ENCODE results near the gene TBC1D14.

Gene TBC1D14

GRCh38 chr4:6916587-6917460, 7.2 kb downstream of the TBC1D14 start:
- Histone ChIP-seq H3K27me3 (ENCODE audit: control insufficient read depth in 2 of 2, insufficient read depth in 2 of 2, low read length in 2 of 2) (no peaks in the 10 kb centered on the region), H3K4me1 (ENCODE audit: control insufficient read depth in 2 of 2, insufficient read depth in 2 of 2, low read length in 2 of 2) (peaks cover 40 to 47% of the 10 kb centered on the region in 2 donors), H3K9me3 (ENCODE audit: control insufficient read depth in 2 of 2, low read length in 2 of 2) (no peaks in the 10 kb centered on the region), H3K4me3 (ENCODE audit: low read length in 2 of 2) (peak overlapping the region; percentile 53 to 58), H3K27ac (ENCODE audit: low read depth in 2 of 2, low read length in 2 of 2) (peak overlapping the region; percentile 95 to 96), H3K36me3 (ENCODE audit: control insufficient read depth in 2 of 2, insufficient read depth in 2 of 2, low read length in 2 of 2) (no peaks in the 10 kb centered on the region), H3K9ac (ENCODE audit: low read depth in 1 of 2, low read length in 2 of 2) (peak overlapping the region; percentile 63 to 72)

GRCh38 chr4:6917461-6918271, 8.0 kb downstream of the TBC1D14 start:
- peaks cover 40 to 47% of the 10 kb centered on the region in 2 donors for H3K4me1 ChIP-seq (ENCODE audit: control insufficient read depth in 2 of 2, insufficient read depth in 2 of 2, low read length in 2 of 2)
- H3K4me3 ChIP-seq (ENCODE audit: low read length in 2 of 2) = peak overlapping the region; percentile 53 to 58
- H3K27ac ChIP-seq (ENCODE audit: low read depth in 2 of 2, low read length in 2 of 2) = peak overlapping the region; percentile 95 to 96

GRCh38 chr4:6918338-6918737, 8.7 kb downstream of the TBC1D14 start:
- no peaks in the 10 kb centered on the region for H3K27me3 ChIP-seq (ENCODE audit: control insufficient read depth in 2 of 2, insufficient read depth in 2 of 2, low read length in 2 of 2)
- H3K27ac ChIP-seq (ENCODE audit: low read depth in 2 of 2, low read length in 2 of 2) = peak overlapping the region; percentile 95 to 96
- peak overlapping the region; percentile 66 to 70 for H3K9ac ChIP-seq (ENCODE audit: low read depth in 1 of 2, low read length in 2 of 2)
- H3K9me3 ChIP-seq (ENCODE audit: control insufficient read depth in 2 of 2, low read length in 2 of 2) = no peaks in the 10 kb centered on the region
- H3K36me3 ChIP-seq (ENCODE audit: control insufficient read depth in 2 of 2, insufficient read depth in 2 of 2, low read length in 2 of 2) = peaks cover under 1 to 2% of the 10 kb centered on the region in 2 donors
- H3K4me3 ChIP-seq (ENCODE audit: low read length in 2 of 2) = peak overlapping the region; percentile 15 to 58
- peaks cover 40 to 47% of the 10 kb centered on the region in 2 donors for H3K4me1 ChIP-seq (ENCODE audit: control insufficient read depth in 2 of 2, insufficient read depth in 2 of 2, low read length in 2 of 2)

More at GRCh38 chr4:6917461-6918271, 8.0 kb downstream of the TBC1D14 start:
- Histone ChIP-seq H3K9me3 (ENCODE audit: control insufficient read depth in 2 of 2, low read length in 2 of 2) (no peaks in the 10 kb centered on the region), H3K9ac (ENCODE audit: low read depth in 1 of 2, low read length in 2 of 2) (peak overlapping the region; percentile 70 to 72), H3K27me3 (ENCODE audit: control insufficient read depth in 2 of 2, insufficient read depth in 2 of 2, low read length in 2 of 2) (no peaks in the 10 kb centered on the region), H3K36me3 (ENCODE audit: control insufficient read depth in 2 of 2, insufficient read depth in 2 of 2, low read length in 2 of 2) (no peaks in the 10 kb centered on the region)

GRCh38 chr4:6920171-6920570, 10.5 kb downstream of the TBC1D14 start:
- Histone ChIP-seq H3K27me3 (ENCODE audit: control insufficient read depth in 2 of 2, insufficient read depth in 2 of 2, low read length in 2 of 2) (no peaks in the 10 kb centered on the region), H3K9me3 (ENCODE audit: control insufficient read depth in 2 of 2, low read length in 2 of 2) (no peaks in the 10 kb centered on the region), H3K4me1 (ENCODE audit: control insufficient read depth in 2 of 2, insufficient read depth in 2 of 2, low read length in 2 of 2) (peaks cover 36 to 43% of the 10 kb centered on the region in 2 donors), H3K9ac (ENCODE audit: low read depth in 1 of 2, low read length in 2 of 2) (peak overlapping the region in 1 of 2 donors; percentile 22), H3K27ac (ENCODE audit: low read depth in 2 of 2, low read length in 2 of 2) (no peak overlapping the region), H3K36me3 (ENCODE audit: control insufficient read depth in 2 of 2, insufficient read depth in 2 of 2, low read length in 2 of 2) (peaks cover 16 to 19% of the 10 kb centered on the region in 2 donors), H3K4me3 (ENCODE audit: low read length in 2 of 2) (no peak overlapping the region)

GRCh38 chr4:6923507-6923906, 13.9 kb downstream of the TBC1D14 start:
- Histone ChIP-seq H3K27me3 (ENCODE audit: control insufficient read depth in 2 of 2, insufficient read depth in 2 of 2, low read length in 2 of 2) (no peaks in the 10 kb centered on the region), H3K36me3 (ENCODE audit: control insufficient read depth in 2 of 2, insufficient read depth in 2 of 2, low read length in 2 of 2) (peaks cover 22 to 24% of the 10 kb centered on the region in 2 donors), H3K4me3 (ENCODE audit: low read length in 2 of 2) (no peak overlapping the region), H3K9ac (ENCODE audit: low read depth in 1 of 2, low read length in 2 of 2) (no peak overlapping the region), H3K4me1 (ENCODE audit: control insufficient read depth in 2 of 2, insufficient read depth in 2 of 2, low read length in 2 of 2) (peaks cover 32 to 40% of the 10 kb centered on the region in 2 donors), H3K9me3 (ENCODE audit: control insufficient read depth in 2 of 2, low read length in 2 of 2) (no peaks in the 10 kb centered on the region), H3K27ac (ENCODE audit: low read depth in 2 of 2, low read length in 2 of 2) (no peak overlapping the region)

- H3K4me1 ChIP-seq (ENCODE audit: control insufficient read depth in 2 of 2, insufficient read depth in 2 of 2, low read length in 2 of 2) = peaks cover 36 to 44% of the 10 kb centered on the region in 2 donors
- H3K9ac ChIP-seq (ENCODE audit: low read depth in 1 of 2, low read length in 2 of 2) = no peak overlapping the region
- no peak overlapping the region for H3K4me3 ChIP-seq (ENCODE audit: low read length in 2 of 2)
- no peaks in the 10 kb centered on the region for H3K9me3 ChIP-seq (ENCODE audit: control insufficient read depth in 2 of 2, low read length in 2 of 2)
- no peak overlapping the region for H3K27ac ChIP-seq (ENCODE audit: low read depth in 2 of 2, low read length in 2 of 2)
- peaks cover 22 to 24% of the 10 kb centered on the region in 2 donors for H3K36me3 ChIP-seq (ENCODE audit: control insufficient read depth in 2 of 2, insufficient read depth in 2 of 2, low read length in 2 of 2)
- no peaks in the 10 kb centered on the region for H3K27me3 ChIP-seq (ENCODE audit: control insufficient read depth in 2 of 2, insufficient read depth in 2 of 2, low read length in 2 of 2)
These were observed 14.7 kb downstream of the TBC1D14 start for GRCh38 chr4:6924361-6924779.

- no peak overlapping the region for H3K9ac ChIP-seq (ENCODE audit: low read depth in 1 of 2, low read length in 2 of 2)
- no peaks in the 10 kb centered on the region for H3K9me3 ChIP-seq (ENCODE audit: control insufficient read depth in 2 of 2, low read length in 2 of 2)
- H3K27me3 ChIP-seq (ENCODE audit: control insufficient read depth in 2 of 2, insufficient read depth in 2 of 2, low read length in 2 of 2) = no peaks in the 10 kb centered on the region
- no peak overlapping the region for H3K4me3 ChIP-seq (ENCODE audit: low read length in 2 of 2)
- peaks cover 22 to 24% of the 10 kb centered on the region in 2 donors for H3K36me3 ChIP-seq (ENCODE audit: control insufficient read depth in 2 of 2, insufficient read depth in 2 of 2, low read length in 2 of 2)
- H3K4me1 ChIP-seq (ENCODE audit: control insufficient read depth in 2 of 2, insufficient read depth in 2 of 2, low read length in 2 of 2) = peaks cover 46 to 51% of the 10 kb centered on the region in 2 donors
- H3K27ac ChIP-seq (ENCODE audit: low read depth in 2 of 2, low read length in 2 of 2) = peak overlapping the region; percentile 88 to 91
These were observed 15.8 kb downstream of the TBC1D14 start for GRCh38 chr4:6925357-6925836.

- H3K9ac ChIP-seq (ENCODE audit: low read depth in 1 of 2, low read length in 2 of 2) = peak overlapping the region in 1 of 2 donors; percentile 60
- peaks cover 46 to 49% of the 10 kb centered on the region in 2 donors for H3K4me1 ChIP-seq (ENCODE audit: control insufficient read depth in 2 of 2, insufficient read depth in 2 of 2, low read length in 2 of 2)
- H3K27me3 ChIP-seq (ENCODE audit: control insufficient read depth in 2 of 2, insufficient read depth in 2 of 2, low read length in 2 of 2) = no peaks in the 10 kb centered on the region
- H3K27ac ChIP-seq (ENCODE audit: low read depth in 2 of 2, low read length in 2 of 2) = peak overlapping the region; percentile 88 to 91
- no peak overlapping the region for H3K4me3 ChIP-seq (ENCODE audit: low read length in 2 of 2)
- no peaks in the 10 kb centered on the region for H3K9me3 ChIP-seq (ENCODE audit: control insufficient read depth in 2 of 2, low read length in 2 of 2)
- peaks cover 22 to 24% of the 10 kb centered on the region in 2 donors for H3K36me3 ChIP-seq (ENCODE audit: control insufficient read depth in 2 of 2, insufficient read depth in 2 of 2, low read length in 2 of 2)
These were observed 16.5 kb downstream of the TBC1D14 start for GRCh38 chr4:6926081-6926480.

- no peaks in the 10 kb centered on the region for H3K9me3 ChIP-seq (ENCODE audit: control insufficient read depth in 2 of 2, low read length in 2 of 2)
- H3K27ac ChIP-seq (ENCODE audit: low read depth in 2 of 2, low read length in 2 of 2) = peak overlapping the region; percentile 88 to 91
- H3K4me3 ChIP-seq (ENCODE audit: low read length in 2 of 2) = peak overlapping the region in 1 of 2 donors; percentile 54
- no peaks in the 10 kb centered on the region for H3K27me3 ChIP-seq (ENCODE audit: control insufficient read depth in 2 of 2, insufficient read depth in 2 of 2, low read length in 2 of 2)
- H3K9ac ChIP-seq (ENCODE audit: low read depth in 1 of 2, low read length in 2 of 2) = peak overlapping the region; percentile 60 to 63
- peaks cover 46 to 49% of the 10 kb centered on the region in 2 donors for H3K4me1 ChIP-seq (ENCODE audit: control insufficient read depth in 2 of 2, insufficient read depth in 2 of 2, low read length in 2 of 2)
- H3K36me3 ChIP-seq (ENCODE audit: control insufficient read depth in 2 of 2, insufficient read depth in 2 of 2, low read length in 2 of 2) = peaks cover 22 to 24% of the 10 kb centered on the region in 2 donors
These were observed 17.3 kb downstream of the TBC1D14 start for GRCh38 chr4:6926681-6927478.

Measured in mucosa of rectum (tissue), 2 donors.